ENCODE results near the gene COMMD1. TPM values are rescaled to one million over a fixed set of nuclear protein-coding genes. Genes with fewer than 3 reads are reported as not detected.

Gene COMMD1
- total and polyA plus RNA-seq, 7 donors = 33.6 to 67.3 (median 49.1) TPM

DNA sequence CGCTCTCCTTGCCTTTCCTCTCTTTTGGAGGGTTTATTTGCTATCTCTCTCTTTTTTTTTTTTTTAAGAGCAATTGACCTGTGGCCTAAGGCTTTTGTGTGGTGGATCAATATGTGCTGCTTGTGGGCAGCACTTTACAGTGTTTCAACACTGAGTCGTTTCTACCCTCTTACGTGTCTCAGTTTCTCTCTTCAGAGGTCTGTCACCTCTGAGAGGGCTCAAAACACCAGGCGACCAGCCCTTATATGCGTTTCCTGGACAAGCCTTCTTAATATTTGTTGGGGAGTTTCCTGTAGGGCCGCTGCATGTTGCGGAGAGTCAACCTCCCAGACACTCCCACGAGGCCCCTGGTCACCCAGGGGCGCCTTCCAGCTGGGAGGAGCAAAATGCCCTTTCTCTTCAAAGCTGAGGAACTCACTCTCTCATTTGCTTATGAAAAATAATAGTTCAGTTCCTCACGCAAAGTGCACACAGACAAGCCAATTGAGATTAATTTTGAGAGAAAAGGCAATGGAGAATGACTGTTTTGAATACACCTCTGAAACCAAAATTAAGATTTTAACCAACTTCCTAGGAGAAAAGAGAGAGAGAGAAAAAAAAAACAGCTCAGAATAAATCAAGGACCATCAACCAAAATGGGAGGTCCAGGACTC lies 194.2 kb downstream of the COMMD1 start:
- H3K27me3 ChIP-seq (ENCODE audit: insufficient read depth in 3 of 3, low read length in 2 of 3) = no peaks in the 10 kb centered on the region
- no peaks in the 10 kb centered on the region for H3K9me3 ChIP-seq
- intact Hi-C loops (cut with DNase I) = no loop called here
- peaks cover 3% of the 10 kb centered on the region for H3K4me1 ChIP-seq
- no peak for DNase-seq
- H3K4me3 ChIP-seq = no peak overlapping the region
- no peak for ATAC-seq
- TF ChIP-seq, protein P1, sequence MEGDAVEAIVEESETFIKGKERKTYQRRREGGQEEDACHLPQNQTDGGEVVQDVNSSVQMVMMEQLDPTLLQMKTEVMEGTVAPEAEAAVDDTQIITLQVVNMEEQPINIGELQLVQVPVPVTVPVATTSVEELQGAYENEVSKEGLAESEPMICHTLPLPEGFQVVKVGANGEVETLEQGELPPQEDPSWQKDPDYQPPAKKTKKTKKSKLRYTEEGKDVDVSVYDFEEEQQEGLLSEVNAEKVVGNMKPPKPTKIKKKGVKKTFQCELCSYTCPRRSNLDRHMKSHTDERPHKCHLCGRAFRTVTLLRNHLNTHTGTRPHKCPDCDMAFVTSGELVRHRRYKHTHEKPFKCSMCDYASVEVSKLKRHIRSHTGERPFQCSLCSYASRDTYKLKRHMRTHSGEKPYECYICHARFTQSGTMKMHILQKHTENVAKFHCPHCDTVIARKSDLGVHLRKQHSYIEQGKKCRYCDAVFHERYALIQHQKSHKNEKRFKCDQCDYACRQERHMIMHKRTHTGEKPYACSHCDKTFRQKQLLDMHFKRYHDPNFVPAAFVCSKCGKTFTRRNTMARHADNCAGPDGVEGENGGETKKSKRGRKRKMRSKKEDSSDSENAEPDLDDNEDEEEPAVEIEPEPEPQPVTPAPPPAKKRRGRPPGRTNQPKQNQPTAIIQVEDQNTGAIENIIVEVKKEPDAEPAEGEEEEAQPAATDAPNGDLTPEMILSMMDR (IDR thresholded peaks at IDR 0.05) = no peak
- H3K27ac ChIP-seq = no peak overlapping the region
- 88 to 92% (median 89%) methylated on average over 10 of the region's 10 CpGs for WGBS, 3 donors
- no peaks in the 10 kb centered on the region for H3K36me3 ChIP-seq (ENCODE audit: insufficient read depth in 1 of 2, low read depth in 1 of 2)

DNA sequence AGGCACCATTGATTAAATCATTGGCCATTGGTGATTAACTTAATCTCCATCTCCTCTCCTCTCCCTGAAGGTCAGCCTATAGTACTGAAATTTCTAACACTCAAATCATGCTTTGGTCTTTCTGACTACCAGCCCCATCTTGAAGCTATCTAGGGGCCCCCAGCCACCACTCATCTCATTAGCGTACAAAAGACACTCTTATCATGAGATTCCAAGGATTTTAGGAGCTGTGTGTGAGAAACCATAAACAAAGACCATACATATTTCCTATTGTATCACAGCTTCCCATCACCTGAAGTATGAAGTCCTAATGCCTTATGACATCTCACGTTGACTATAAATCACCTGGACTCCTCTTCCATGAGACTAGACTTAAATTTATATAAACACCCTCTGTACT lies 196.4 kb downstream of the COMMD1 start:
- ATAC-seq = no peak
- WGBS, 3 donors = 95 to 98% (median 97%) methylated on average over 2 of the region's 2 CpGs
- TF ChIP-seq, protein P1 (IDR thresholded peaks at IDR 0.05) = no peak

DNA sequence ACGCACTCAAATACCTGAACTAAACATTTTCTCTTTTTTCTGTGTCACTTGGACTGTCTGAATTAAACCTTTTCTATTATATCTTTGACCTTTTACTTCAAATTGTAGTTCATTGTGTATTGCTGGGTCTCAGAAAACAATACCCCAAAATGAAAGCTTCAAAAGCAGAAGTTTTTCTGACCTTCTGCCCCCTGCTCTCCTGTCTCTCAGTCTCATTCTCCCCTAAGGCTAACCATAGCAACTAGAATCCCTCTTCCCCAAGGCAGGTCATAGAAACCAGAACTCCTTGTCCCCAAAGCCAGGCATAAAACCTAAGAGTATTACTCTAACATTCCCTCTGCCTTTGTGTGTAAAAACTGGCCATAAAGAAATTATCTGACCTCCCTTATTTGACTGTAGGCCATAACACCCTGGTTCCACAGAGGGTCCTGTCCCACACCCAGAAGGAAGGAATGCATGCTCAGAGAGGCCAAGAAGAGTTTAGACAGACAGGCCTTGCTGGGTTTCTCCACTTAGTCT lies 197.0 kb downstream of the COMMD1 start:
- 96 to 100% (median 99%) methylated on average over 1 of the region's 1 CpG for WGBS, 3 donors
- ATAC-seq (no peak), DNase-seq (no peak)
- Histone ChIP-seq H3K27me3 (ENCODE audit: insufficient read depth in 3 of 3, low read length in 2 of 3) (no peaks in the 10 kb centered on the region), H3K4me3 (no peak overlapping the region), H3K27ac (no peak overlapping the region), H3K4me1 (no peaks in the 10 kb centered on the region), H3K36me3 (ENCODE audit: insufficient read depth in 1 of 2, low read depth in 1 of 2) (no peaks in the 10 kb centered on the region), H3K9me3 (no peaks in the 10 kb centered on the region)
- intact Hi-C loops (cut with DNase I) = no loop called here
- TF ChIP-seq, protein P1 (IDR thresholded peaks at IDR 0.05) = no peak

More for the DNA sequence above, 196.4 kb downstream of the COMMD1 start:
- H3K27ac ChIP-seq = no peak overlapping the region
- no peak overlapping the region for H3K4me3 ChIP-seq
- no peaks in the 10 kb centered on the region for H3K36me3 ChIP-seq (ENCODE audit: insufficient read depth in 1 of 2, low read depth in 1 of 2)
- no peaks in the 10 kb centered on the region for H3K9me3 ChIP-seq
- intact Hi-C loops (cut with DNase I) = no loop called here
- H3K27me3 ChIP-seq (ENCODE audit: insufficient read depth in 3 of 3, low read length in 2 of 3) = no peaks in the 10 kb centered on the region
- no peaks in the 10 kb centered on the region for H3K4me1 ChIP-seq
- DNase-seq = no peak

DNA sequence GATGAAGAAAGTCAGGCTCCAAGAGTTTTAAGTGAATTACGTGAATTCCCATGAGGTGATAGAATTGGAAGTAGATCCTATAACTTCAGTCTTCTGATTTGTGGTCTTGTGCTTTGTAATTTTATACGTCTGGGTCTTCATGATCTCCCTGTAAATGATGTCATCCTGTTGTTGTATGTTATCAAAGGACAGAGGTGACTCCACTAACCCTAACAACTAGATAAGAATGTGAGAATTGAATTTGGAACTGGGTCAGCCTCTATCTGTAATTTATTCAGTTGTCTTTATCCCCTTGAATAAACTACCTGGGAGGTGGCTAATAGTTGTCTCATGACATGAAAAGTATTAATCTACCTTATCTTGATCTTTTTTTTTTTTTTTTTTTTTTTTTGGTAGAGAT lies 204.1 kb downstream of the COMMD1 start:
- ATAC-seq = no peak
- TF ChIP-seq, protein P1 (IDR thresholded peaks at IDR 0.05) = no peak

More for the DNA sequence above, 204.1 kb downstream of the COMMD1 start:
- no peaks in the 10 kb centered on the region for H3K27me3 ChIP-seq (ENCODE audit: insufficient read depth in 3 of 3, low read length in 2 of 3)
- intact Hi-C loops (cut with DNase I) = no loop called here
- no peak overlapping the region for H3K4me3 ChIP-seq
- no peak overlapping the region for H3K27ac ChIP-seq
- H3K9me3 ChIP-seq = no peaks in the 10 kb centered on the region
- WGBS, 3 donors = 91 to 95% (median 95%) methylated on average over 2 of the region's 2 CpGs
- H3K4me1 ChIP-seq = peaks cover 10% of the 10 kb centered on the region
- no peak for DNase-seq
- H3K36me3 ChIP-seq (ENCODE audit: insufficient read depth in 1 of 2, low read depth in 1 of 2) = no peaks in the 10 kb centered on the region

Measured in psoas muscle (tissue), 8 donors.